H7 (cell line): ENCODE results near the gene ADCY9. TPM values are rescaled to one million over a fixed set of nuclear protein-coding genes. Genes with fewer than 3 reads are reported as not detected.

Experiments used
- DNase-seq: peaks from one replicate; pipeline ENCODE4 v3.0.0; 2012
- H3K27me3 ChIP-seq: 2 replicates; pipeline ENCODE4 v1.6.0; 2011; ENCODE audit warnings: mild to moderate bottlenecking, low read length; ENCODE audit not compliant: control insufficient read depth, insufficient read depth
- H3K36me3 ChIP-seq: replicated peaks from 2 replicates; pipeline ENCODE4 v1.5.1; 2011; ENCODE audit warnings: low read length; ENCODE audit not compliant: control insufficient read depth, insufficient read depth
- H3K4me3 ChIP-seq: 2 replicates; pipeline ENCODE4 v1.5.1; 2011; ENCODE audit warnings: low read depth, mild to moderate bottlenecking, control low read depth, low read length, moderate library complexity; ENCODE audit not compliant: insufficient read depth
- total RNA-seq: library from RNA; depleted of rRNA; stranded (reverse); fragments of >200 nt; shearing (Covaris generic); gene quantifications from 2 replicates; pipeline ENCODE4 v1.2.3, GENCODE V29; 2014

The ADCY9 gene
- total RNA-seq, 1 experiment from 2014 or later: 6.0 TPM

- Histone ChIP-seq H3K36me3 (no peaks in the 10 kb centered on the region), H3K27me3 (peaks cover 19% of the 10 kb centered on the region), H3K4me3 (no peak overlapping the region)
- no peak for DNase-seq
Measured at GRCh38 chr16:4111748-4112696, 4.2 kb downstream of the ADCY9 start.

GRCh38 chr16:4110680-4111079 lies 5.6 kb downstream of the ADCY9 start:
- peaks cover 15% of the 10 kb centered on the region for H3K27me3 ChIP-seq
- DNase-seq: no peak
- no peak overlapping the region for H3K4me3 ChIP-seq
- no peaks in the 10 kb centered on the region for H3K36me3 ChIP-seq

GRCh38 chr16:4110065-4110464 lies 6.2 kb downstream of the ADCY9 start:
- peaks cover 9% of the 10 kb centered on the region for H3K27me3 ChIP-seq
- no peak for DNase-seq
- H3K36me3 ChIP-seq: no peaks in the 10 kb centered on the region
- no peak overlapping the region for H3K4me3 ChIP-seq

- no peak overlapping the region for H3K4me3 ChIP-seq
- no peaks in the 10 kb centered on the region for H3K36me3 ChIP-seq
- DNase-seq: no peak
- H3K27me3 ChIP-seq: peaks cover 1% of the 10 kb centered on the region; the same call in 1 of the 2 replicates
Measured at GRCh38 chr16:4109250-4109736, 6.9 kb downstream of the ADCY9 start.

- no peaks in the 10 kb centered on the region; the same call in 1 of the 2 replicates for H3K36me3 ChIP-seq
- no peak for DNase-seq
- no peak overlapping the region for H3K4me3 ChIP-seq
- no peaks in the 10 kb centered on the region for H3K27me3 ChIP-seq
Measured at GRCh38 chr16:4106516-4106915, 9.7 kb downstream of the ADCY9 start.

- Histone ChIP-seq H3K27me3 (no peaks in the 10 kb centered on the region), H3K4me3 (no peak overlapping the region), H3K36me3 (no peaks in the 10 kb centered on the region; the same call in 1 of the 2 replicates)
- no peak for DNase-seq
Measured at GRCh38 chr16:4105848-4106247, 10.4 kb downstream of the ADCY9 start.

GRCh38 chr16:4103745-4104144 lies 12.5 kb downstream of the ADCY9 start:
- DNase-seq: no peak
- no peaks in the 10 kb centered on the region for H3K27me3 ChIP-seq
- no peaks in the 10 kb centered on the region; the same call in 1 of the 2 replicates for H3K36me3 ChIP-seq
- H3K4me3 ChIP-seq: no peak overlapping the region

GRCh38 chr16:4101421-4102219 lies 14.6 kb downstream of the ADCY9 start:
- H3K4me3 ChIP-seq: no peak overlapping the region
- no peak for DNase-seq

GRCh38 chr16:4098501-4098900 lies 17.7 kb downstream of the ADCY9 start:
- H3K4me3 ChIP-seq: no peak overlapping the region
- DNase-seq: no peak
- no peaks in the 10 kb centered on the region for H3K27me3 ChIP-seq
- H3K36me3 ChIP-seq: no peaks in the 10 kb centered on the region; the same call in 1 of the 2 replicates

More at GRCh38 chr16:4101421-4102219, 14.6 kb downstream of the ADCY9 start:
- H3K27me3 ChIP-seq: no peaks in the 10 kb centered on the region
- no peaks in the 10 kb centered on the region; the same call in 1 of the 2 replicates for H3K36me3 ChIP-seq

- Histone ChIP-seq H3K36me3 (no peaks in the 10 kb centered on the region), H3K27me3 (no peaks in the 10 kb centered on the region)
Measured at GRCh38 chr16:4097826-4098240, 18.4 kb downstream of the ADCY9 start.

GRCh38 chr16:4096509-4096908 lies 19.7 kb downstream of the ADCY9 start:
- Histone ChIP-seq H3K36me3 (no peaks in the 10 kb centered on the region), H3K4me3 (no peak overlapping the region), H3K27me3 (no peaks in the 10 kb centered on the region)
- DNase-seq: no peak

More at GRCh38 chr16:4097826-4098240, 18.4 kb downstream of the ADCY9 start:
- DNase-seq: no peak
- no peak overlapping the region for H3K4me3 ChIP-seq

- no peak for DNase-seq
- no peaks in the 10 kb centered on the region for H3K27me3 ChIP-seq
- H3K36me3 ChIP-seq: no peaks in the 10 kb centered on the region
- no peak overlapping the region for H3K4me3 ChIP-seq
Measured at GRCh38 chr16:4094127-4094773, 22.0 kb downstream of the ADCY9 start.

- H3K27me3 ChIP-seq: no peaks in the 10 kb centered on the region
- no peaks in the 10 kb centered on the region for H3K36me3 ChIP-seq
- no peak overlapping the region for H3K4me3 ChIP-seq
- DNase-seq: no peak
Measured at GRCh38 chr16:4093495-4094126, 22.6 kb downstream of the ADCY9 start.
